Ectodermal cell (in vitro differentiated cells): ENCODE measurements around the gene ZNF536.
"Not testable (repeated sequence)": the region's sequence is repeated elsewhere in the genome, so short reads cannot be mapped to it uniquely, and the experiment has no call there.

ENCODE experiments used
- H3K27ac ChIP-seq: 2 replicates; pipeline ENCODE4 v1.7.0; 2013; ENCODE audit warnings: mild to moderate bottlenecking, low read depth, low read length; ENCODE audit not compliant: insufficient read depth, poor library complexity, severe bottlenecking
- H3K27me3 ChIP-seq: 2 replicates; pipeline ENCODE4 v1.7.0; 2013; ENCODE audit warnings: mild to moderate bottlenecking, low read length; ENCODE audit not compliant: insufficient read depth, control insufficient read depth, poor library complexity, severe bottlenecking
- H3K36me3 ChIP-seq: one replicate; pipeline ENCODE4 v1.7.0; 2013; ENCODE audit warnings: low read length; ENCODE audit not compliant: control insufficient read depth, insufficient read depth
- H3K4me1 ChIP-seq: one replicate; pipeline ENCODE4 v1.7.0; 2013; ENCODE audit warnings: low read length; ENCODE audit not compliant: control insufficient read depth, insufficient read depth
- H3K4me3 ChIP-seq: 2 replicates; pipeline ENCODE4 v1.7.0; 2013; ENCODE audit warnings: low read depth, low read length, control low read depth; ENCODE audit not compliant: insufficient read depth
- H3K9me3 ChIP-seq: 2 replicates; pipeline ENCODE4 v1.7.0; 2013; ENCODE audit warnings: mild to moderate bottlenecking, low read length, moderate library complexity; ENCODE audit not compliant: control insufficient read depth
- WGBS, 2 experiments: methylation state at CpG; one replicate each; pipeline ENCODE4 v1.1.7; 2013; ENCODE audit warnings: missing lambda C conversion rate in 2 of 2; 5-methylcytosine and 5-hydroxymethylcytosine counted together

The ZNF536 gene

GRCh38 chr19:30395283-30395682, 23.1 kb downstream of the ZNF536 start:
- Histone ChIP-seq H3K4me3 (no peak overlapping the region), H3K9me3 (no peaks in the 10 kb centered on the region), H3K27ac (no peak overlapping the region), H3K36me3 (no peaks in the 10 kb centered on the region), H3K4me1 (peaks cover 3% of the 10 kb centered on the region), H3K27me3 (peaks cover 7% of the 10 kb centered on the region)
- WGBS, 2 experiments: 89 to 92% methylated on average over 2 of the region's 2 CpGs

- H3K27me3 ChIP-seq, H3K27ac ChIP-seq, H3K9me3 ChIP-seq, H3K4me3 ChIP-seq, H3K4me1 ChIP-seq, H3K36me3 ChIP-seq: not testable (repeated sequence)
- 96 to 100% methylated on average over 2 to 3 of the region's 3 CpGs for WGBS, 2 experiments
These were observed 26.4 kb downstream of the ZNF536 start for GRCh38 chr19:30398539-30398938.

GRCh38 chr19:30401956-30402355, 29.8 kb downstream of the ZNF536 start:
- Histone ChIP-seq H3K4me1 (peaks cover 7% of the 10 kb centered on the region), H3K36me3 (no peaks in the 10 kb centered on the region), H3K27me3 (no peaks in the 10 kb centered on the region), H3K4me3 (no peak overlapping the region), H3K9me3 (no peaks in the 10 kb centered on the region), H3K27ac (no peak overlapping the region)
- WGBS, 2 experiments: 94 to 98% methylated on average over 4 of the region's 4 CpGs

DNA sequence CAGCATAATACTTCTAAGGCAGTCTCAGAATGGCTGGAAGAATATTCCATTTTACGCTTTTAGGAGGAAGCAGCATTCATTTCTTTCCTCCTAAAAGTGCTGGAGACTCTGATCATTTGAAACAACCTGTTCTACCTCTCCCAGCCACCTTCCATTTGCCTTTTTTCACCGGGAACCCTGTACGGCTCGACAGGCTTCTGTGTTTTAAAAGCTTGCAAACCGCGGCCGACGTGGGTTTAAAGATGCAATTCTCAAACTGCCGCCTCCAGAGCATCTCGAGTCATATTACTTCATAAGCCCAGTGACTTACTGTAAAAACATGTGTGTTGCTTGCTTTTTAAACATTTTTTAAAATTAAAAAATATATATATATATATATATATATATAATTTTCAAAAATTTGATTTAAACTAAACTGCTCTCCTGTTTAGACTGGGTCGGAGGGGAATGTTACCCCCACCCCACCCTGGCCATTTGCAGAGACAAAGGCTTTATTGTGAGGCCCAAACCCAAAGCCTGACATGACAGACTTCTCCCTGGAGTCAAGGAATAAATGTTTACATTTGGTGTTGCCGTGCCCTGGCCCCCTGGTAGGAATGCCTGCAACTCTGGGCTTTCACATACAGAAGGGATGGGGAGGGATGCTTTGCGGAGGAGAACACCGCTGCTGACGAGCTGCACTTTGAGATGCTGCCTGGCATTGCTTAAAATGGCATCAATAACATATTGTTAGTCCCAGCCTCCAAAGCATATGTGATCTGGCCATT, 30.4 kb downstream of the ZNF536 start:
- WGBS, 2 experiments: 60 to 64% methylated on average over 15 of the region's 15 CpGs
- Histone ChIP-seq H3K4me3 (no peak overlapping the region), H3K36me3 (no peaks in the 10 kb centered on the region), H3K4me1 (peaks cover 7% of the 10 kb centered on the region), H3K27me3 (no peaks in the 10 kb centered on the region), H3K27ac (no peak overlapping the region), H3K9me3 (no peaks in the 10 kb centered on the region)

GRCh38 chr19:30403203-30403985, 31.2 kb downstream of the ZNF536 start:
- H3K27me3 ChIP-seq: no peaks in the 10 kb centered on the region
- no peak overlapping the region for H3K27ac ChIP-seq
- H3K9me3 ChIP-seq: no peaks in the 10 kb centered on the region
- no peaks in the 10 kb centered on the region for H3K36me3 ChIP-seq
- 84 to 89% methylated on average over 12 of the region's 12 CpGs for WGBS, 2 experiments
- no peak overlapping the region for H3K4me3 ChIP-seq
- H3K4me1 ChIP-seq: peaks cover 7% of the 10 kb centered on the region

DNA sequence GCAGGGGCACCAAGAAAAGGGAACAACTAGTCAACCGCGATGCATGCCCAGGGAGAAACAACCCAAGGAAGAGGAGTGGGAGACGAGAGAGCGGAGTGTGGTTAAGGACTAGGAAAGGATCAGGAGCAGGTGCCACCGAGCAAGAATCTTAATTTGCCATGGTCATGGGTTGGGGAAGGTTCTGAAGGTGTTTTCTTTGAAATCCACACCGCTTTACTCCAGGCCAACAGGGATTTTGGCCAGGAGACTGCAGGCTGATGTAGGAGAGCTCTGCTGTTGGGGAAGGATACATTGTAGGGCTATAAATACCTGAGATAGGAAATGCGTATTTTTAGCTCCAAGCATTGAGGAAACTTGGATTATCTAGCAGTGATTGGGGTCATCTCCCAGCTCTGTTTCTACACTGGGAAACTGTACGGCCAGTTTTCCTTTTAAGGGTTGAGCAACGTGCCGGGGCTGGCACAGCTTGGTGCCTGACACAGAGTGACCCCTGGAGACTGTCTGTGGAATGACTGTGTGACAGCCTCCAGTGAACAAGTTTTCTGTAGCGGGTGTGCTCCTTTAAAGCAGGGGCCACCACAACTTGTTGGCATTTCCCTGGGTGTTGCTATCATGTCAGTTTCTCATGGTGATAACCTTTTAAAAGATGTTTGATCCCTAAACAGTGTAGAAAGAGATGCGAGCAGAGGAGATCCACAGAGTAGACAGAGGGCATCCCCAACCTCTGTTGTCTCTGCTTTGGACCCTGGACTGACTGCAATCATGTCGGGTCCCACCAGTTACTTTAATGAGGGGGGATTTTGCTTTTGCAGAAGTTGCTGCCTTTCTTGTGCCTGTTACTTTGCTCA, 34.3 kb downstream of the ZNF536 start:
- H3K4me1 ChIP-seq: peaks cover 7% of the 10 kb centered on the region
- H3K36me3 ChIP-seq: no peaks in the 10 kb centered on the region
- 77% methylated on average over 13 of the region's 13 CpGs for WGBS, 2 experiments
- H3K4me3 ChIP-seq: no peak overlapping the region
- no peak overlapping the region for H3K27ac ChIP-seq
- no peaks in the 10 kb centered on the region for H3K9me3 ChIP-seq
- H3K27me3 ChIP-seq: no peaks in the 10 kb centered on the region

DNA sequence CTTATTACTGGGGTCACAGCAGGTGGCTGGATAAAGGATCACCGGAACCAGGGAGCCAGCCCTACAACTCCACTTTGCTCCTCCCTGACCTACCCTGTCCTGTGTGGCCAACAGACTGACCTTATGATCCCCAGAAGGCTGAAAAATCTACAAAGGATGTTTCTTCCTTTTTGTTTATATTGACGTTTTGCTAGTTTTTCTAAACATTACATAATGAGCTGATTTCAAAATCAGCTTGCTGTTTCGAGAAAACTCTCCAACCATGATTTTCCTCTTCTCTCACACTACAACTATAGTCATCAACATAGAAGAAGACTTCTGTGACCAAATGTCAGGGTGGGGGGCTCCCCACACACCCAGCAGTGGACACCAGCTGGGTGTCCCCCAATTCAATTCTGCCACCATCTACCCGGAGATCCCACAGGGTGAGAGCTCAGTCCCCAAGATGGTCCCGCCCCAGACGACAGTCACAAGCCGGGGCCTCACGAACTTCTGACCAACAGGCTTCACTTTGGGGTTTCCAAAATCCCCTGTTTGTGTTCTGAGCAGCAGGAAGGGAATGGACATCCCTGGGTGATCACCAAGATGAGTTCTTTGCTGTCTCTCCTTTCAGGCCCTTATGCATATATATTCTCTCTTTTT, 35.0 kb downstream of the ZNF536 start:
- Histone ChIP-seq H3K4me1 (peaks cover 7% of the 10 kb centered on the region), H3K27me3 (no peaks in the 10 kb centered on the region), H3K9me3 (no peaks in the 10 kb centered on the region), H3K4me3 (no peak overlapping the region), H3K27ac (no peak overlapping the region), H3K36me3 (no peaks in the 10 kb centered on the region)
- WGBS, 2 experiments: 87 to 89% methylated on average over 8 of the region's 8 CpGs

DNA sequence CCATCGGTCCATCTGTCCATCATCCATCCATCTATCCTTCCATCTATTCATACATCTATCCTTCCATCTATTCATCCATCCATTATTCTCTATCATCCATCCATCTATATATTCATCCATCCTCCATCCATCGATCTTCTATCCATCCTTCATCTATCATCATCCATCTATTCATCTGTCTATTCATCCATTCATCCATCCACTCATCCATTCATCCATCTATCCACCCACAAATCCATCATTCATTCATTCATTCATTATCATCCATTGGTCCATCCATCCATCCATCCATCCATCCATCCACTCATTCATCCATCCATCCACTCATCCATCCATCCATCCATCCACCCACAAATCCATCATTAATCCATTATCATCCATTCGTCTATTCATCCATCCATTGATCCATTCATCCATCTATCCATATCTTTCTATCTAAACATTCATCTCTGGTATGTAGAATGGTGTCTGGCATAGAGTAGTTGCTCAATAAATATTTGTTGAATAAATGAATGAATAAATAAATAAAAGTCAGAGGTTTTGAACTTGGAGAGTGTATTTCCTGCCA, 36.6 kb downstream of the ZNF536 start:
- H3K9me3 ChIP-seq: no peaks in the 10 kb centered on the region
- H3K36me3 ChIP-seq: no peaks in the 10 kb centered on the region
- no peak overlapping the region for H3K27ac ChIP-seq
- no peaks in the 10 kb centered on the region for H3K4me1 ChIP-seq
- no peak overlapping the region for H3K4me3 ChIP-seq
- no peaks in the 10 kb centered on the region for H3K27me3 ChIP-seq
- 87 to 95% methylated on average over 3 of the region's 3 CpGs for WGBS, 2 experiments

DNA sequence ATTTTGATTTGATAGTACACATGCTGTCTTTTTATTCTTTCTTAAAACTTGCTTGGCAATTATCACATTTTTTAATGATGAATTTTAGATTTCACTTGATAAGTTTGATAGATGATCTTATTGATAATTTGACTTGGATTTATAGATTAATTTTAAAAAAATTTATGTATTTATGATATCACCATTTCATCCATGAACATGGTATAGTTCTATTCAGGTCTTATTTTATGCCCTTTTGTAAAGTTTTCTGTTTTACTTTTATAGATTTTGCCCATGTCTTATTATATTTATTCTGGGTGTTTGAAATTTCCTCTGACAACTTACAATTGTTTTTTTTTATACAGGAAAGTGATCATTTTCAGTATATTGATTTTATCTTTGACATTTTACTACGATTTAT, 39.5 kb downstream of the ZNF536 start:
- no CpG with 5 or more reads among the region's 1 CpG for WGBS, 2 experiments
- no peaks in the 10 kb centered on the region for H3K4me1 ChIP-seq
- H3K36me3 ChIP-seq: no peaks in the 10 kb centered on the region
- H3K27ac ChIP-seq: no peak overlapping the region
- H3K27me3 ChIP-seq: no peaks in the 10 kb centered on the region
- H3K9me3 ChIP-seq: no peaks in the 10 kb centered on the region
- H3K4me3 ChIP-seq: no peak overlapping the region
